ENCODE measurements around the gene SPATA31E1.

Gene SPATA31E1

GRCh38 chr9:87869082-87869481 is 13.6 kb upstream of the SPATA31E1 start:
- TF ChIP-seq, protein P1, sequence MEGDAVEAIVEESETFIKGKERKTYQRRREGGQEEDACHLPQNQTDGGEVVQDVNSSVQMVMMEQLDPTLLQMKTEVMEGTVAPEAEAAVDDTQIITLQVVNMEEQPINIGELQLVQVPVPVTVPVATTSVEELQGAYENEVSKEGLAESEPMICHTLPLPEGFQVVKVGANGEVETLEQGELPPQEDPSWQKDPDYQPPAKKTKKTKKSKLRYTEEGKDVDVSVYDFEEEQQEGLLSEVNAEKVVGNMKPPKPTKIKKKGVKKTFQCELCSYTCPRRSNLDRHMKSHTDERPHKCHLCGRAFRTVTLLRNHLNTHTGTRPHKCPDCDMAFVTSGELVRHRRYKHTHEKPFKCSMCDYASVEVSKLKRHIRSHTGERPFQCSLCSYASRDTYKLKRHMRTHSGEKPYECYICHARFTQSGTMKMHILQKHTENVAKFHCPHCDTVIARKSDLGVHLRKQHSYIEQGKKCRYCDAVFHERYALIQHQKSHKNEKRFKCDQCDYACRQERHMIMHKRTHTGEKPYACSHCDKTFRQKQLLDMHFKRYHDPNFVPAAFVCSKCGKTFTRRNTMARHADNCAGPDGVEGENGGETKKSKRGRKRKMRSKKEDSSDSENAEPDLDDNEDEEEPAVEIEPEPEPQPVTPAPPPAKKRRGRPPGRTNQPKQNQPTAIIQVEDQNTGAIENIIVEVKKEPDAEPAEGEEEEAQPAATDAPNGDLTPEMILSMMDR (IDR thresholded peaks at IDR 0.05; ENCODE audit: insufficient read depth, low read depth, low read length, missing control alignments), result no peak
- no peak for DNase-seq (ENCODE audit: low read depth)
- H3K4me3 ChIP-seq (ENCODE audit: low read length), result no peak overlapping the region

GRCh38 chr9:87871425-87872078 is 11.1 kb upstream of the SPATA31E1 start:
- no peak for DNase-seq (ENCODE audit: low read depth)
- TF ChIP-seq, protein P1 (IDR thresholded peaks at IDR 0.05; ENCODE audit: insufficient read depth, low read depth, low read length, missing control alignments), result no peak
- no peak overlapping the region for H3K4me3 ChIP-seq (ENCODE audit: low read length)

DNA sequence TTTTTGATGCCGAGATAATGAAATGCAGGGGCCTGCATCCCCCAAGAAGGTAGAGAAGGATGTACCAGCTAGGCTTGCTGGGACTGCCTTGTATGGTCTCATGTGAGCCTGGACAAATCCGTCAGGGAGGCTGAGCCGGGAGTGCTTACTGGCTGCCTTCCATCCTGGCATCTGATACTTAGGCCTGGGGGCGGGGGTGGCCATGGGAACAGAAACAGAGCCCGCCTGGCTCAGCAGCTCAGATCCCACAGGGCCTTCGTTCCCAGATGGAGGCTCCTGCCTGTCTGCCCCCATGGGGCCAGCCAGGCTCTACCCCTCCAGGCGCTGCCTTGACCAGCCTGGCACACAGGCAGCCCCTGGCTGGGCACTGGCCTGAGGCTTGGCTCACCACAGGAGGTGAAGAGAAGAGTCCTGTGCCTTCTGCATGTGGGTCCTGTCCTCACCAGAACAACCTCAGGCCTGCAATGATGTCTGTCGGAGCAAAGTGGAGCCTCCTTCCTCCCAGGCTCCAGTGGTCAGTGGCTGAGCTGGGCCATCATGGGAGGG is 10.5 kb upstream of the SPATA31E1 start:
- no peak for DNase-seq (ENCODE audit: low read depth)
- TF ChIP-seq, protein P1 (IDR thresholded peaks at IDR 0.05; ENCODE audit: insufficient read depth, low read depth, low read length, missing control alignments), result no peak
- H3K4me3 ChIP-seq (ENCODE audit: low read length), result no peak overlapping the region

DNA sequence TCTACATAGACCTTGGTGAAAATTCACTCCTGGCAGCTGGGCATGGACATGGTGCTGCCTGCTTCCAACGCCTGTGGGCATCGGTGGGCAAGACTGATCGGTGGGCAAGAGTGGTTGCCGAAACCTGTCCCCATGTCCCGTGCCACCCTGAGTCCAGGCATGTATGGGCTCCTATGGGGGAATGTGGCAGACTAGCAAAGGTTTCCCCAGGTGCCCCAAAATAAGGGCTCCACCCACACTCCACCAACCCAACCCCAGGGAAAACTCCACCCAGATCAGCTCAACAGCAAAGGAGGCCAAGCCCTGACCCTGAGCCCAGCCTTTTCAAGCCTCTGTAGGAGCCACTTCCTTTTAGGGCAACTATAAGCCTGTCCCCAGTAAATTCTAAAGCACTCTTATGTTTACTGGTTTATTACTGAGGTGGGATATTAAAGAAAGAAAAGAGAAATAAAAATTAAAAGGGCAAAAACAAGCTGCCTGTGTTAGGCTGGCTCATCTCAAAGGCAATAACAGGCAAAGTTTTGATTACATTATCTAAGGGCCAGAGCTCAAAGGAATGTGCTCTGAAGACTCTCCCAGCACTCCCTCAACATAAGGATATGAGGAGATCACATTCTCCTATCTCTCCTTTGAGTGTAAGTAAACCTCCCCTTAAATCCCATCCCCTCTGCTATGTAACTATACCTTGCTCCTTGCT is 8.9 kb upstream of the SPATA31E1 start:
- TF ChIP-seq, protein P1 (IDR thresholded peaks at IDR 0.05; ENCODE audit: insufficient read depth, low read depth, low read length, missing control alignments), result no peak
- no peak for DNase-seq (ENCODE audit: low read depth)
- H3K4me3 ChIP-seq (ENCODE audit: low read length), result no peak overlapping the region

DNA sequence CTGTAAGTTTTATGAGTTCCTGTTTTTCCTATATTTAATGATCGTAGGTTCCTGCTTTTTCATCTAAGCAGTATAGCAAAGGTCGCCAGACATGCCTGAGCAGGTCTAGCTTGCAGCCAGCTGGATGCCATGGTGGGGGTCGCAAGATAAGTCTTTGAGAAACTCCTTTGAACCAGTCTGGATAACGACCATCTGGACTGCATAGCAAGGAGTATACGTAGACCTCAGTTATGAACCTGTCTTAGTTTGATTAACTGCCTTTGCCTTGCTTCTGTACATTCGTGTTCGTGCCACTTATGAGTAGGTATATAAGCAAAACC is 8.4 kb upstream of the SPATA31E1 start:
- H3K4me3 ChIP-seq (ENCODE audit: low read length), result no peak overlapping the region
- no peak for DNase-seq (ENCODE audit: low read depth)
- TF ChIP-seq, protein P1 (IDR thresholded peaks at IDR 0.05; ENCODE audit: insufficient read depth, low read depth, low read length, missing control alignments), result no peak

DNA sequence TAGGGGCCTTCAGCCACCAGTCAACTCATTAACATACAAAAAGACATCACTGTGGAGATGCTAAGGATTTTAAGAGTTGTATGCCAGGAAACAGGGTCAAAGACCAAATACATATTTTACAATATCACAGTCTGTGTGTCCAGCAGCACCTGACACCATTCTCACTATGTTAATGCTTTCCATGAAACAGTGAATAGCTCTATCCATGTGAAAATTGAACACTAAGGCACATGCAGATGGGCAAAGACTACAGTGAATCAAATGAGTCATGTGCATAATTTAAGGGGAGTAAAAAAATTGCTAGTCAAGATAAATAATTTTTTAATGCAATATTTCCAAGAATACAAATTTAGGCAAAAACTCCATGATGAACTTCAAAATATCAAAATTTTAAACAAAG is 7.6 kb upstream of the SPATA31E1 start:
- TF ChIP-seq, protein P1 (IDR thresholded peaks at IDR 0.05; ENCODE audit: insufficient read depth, low read depth, low read length, missing control alignments), result no peak
- DNase-seq (ENCODE audit: low read depth), result no peak

More for the DNA sequence above, 7.6 kb upstream of the SPATA31E1 start:
- H3K4me3 ChIP-seq (ENCODE audit: low read length), result no peak overlapping the region

Data from epithelial cell of esophagus (primary cell).